Uterus (tissue), 2 donors: ENCODE results near the gene RAB29.

Source experiments
- CTCF ChIP-seq, 4 experiments: fragments of 200-600 bp in 2 of 4; fragments of 450-650 bp in 2 of 4; sonication (generic) in 2 of 4; IDR thresholded peaks; one replicate each; pipeline ENCODE4 v1.5.1; 2016 to 2019; ENCODE audit warnings: antibody characterized with exemption in 4 of 4, mild to moderate bottlenecking in 2 of 4, moderate library complexity in 1 of 4
- POLR2A ChIP-seq, 2 donors: fragments of 450-650 bp; IDR thresholded peaks; one replicate each; pipeline ENCODE4 v1.6.1; 2016; ENCODE audit warnings: antibody characterized with exemption in 2 of 2, mild to moderate bottlenecking in 1 of 2, moderate library complexity in 1 of 2

- TF ChIP-seq CTCF (IDR thresholded peaks at IDR 0.05) (no peak), POLR2A (IDR thresholded peaks at IDR 0.05) (no peak)
These were observed 42.7 kb upstream of the RAB29 start for GRCh38 chr1:205817988-205818387.
